HG02852 (cell line): Measurements from ENCODE around the gene RNF126.
"Not testable (repeated sequence)": the region's sequence is repeated elsewhere in the genome, so short reads cannot be mapped to it uniquely, and the experiment has no call there.

Experiments
- ATAC-seq: cut with Tn5 transposase; IDR thresholded peaks from one replicate; pipeline ENCODE4 v1.9.1; 2021; ENCODE audit warnings: mild to moderate bottlenecking, moderate library complexity; ENCODE audit not compliant: unreplicated experiment

The RNF126 gene

GRCh38 chr19:616062-616700 lies 46.8 kb downstream of the RNF126 start:
- ATAC-seq: no peak

DNA sequence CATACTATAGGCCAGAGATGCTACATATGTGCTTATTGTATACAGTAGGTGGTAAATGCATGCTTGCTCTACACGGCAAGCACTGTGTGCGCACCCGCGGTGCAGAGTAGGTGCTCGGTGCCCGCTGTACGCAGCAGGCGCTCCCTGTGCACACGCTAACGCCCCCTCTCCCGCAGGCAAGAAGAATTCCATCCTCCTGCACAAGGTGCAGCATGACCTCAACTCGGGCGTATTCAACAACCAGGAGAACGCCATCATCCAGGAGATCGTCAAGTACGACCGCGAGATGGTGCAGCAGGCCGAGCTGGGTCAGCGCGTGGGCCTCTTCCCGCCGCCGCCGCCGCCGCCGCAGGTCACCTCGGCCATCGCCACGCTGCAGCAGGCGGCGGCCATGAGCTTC lies 47.4 kb downstream of the RNF126 start:
- ATAC-seq: no peak

DNA sequence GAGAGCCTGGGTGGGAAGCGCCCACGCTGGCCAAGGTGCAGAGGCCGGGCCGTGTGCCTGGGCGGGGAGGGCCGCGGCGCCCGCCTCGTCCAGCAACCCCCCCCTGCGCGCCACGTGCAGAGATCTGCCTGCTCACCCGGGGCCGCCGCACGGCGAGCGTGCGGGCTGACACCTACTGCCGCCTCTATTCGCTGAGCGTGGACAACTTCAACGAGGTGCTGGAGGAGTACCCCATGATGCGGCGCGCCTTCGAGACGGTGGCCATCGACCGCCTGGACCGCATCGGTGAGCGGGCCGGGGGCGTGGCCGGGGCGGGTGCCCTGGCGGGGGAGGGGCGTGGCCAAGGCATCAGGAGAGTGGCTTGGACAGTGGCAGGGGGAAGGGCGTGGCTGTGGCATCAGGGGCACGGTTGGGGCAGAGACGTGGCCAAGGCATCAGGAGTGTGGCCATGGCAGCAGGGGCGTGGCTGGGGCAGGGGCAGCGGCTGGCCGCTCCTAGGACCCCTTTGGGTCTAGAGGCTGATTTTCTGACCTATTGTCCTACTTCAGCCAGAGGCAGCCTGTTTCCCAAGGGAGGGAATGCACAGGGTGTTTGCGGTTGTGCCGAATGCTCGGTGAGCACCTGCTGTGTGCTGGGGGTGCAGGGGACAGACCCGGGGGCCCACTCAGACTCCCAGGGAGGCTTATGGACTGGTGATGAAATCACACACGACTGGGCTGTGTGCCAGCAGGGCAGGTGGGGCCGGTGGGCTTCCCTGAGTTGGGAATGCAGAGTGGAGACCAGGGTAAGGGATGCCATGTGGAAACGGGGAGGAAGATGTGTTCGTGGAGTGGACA lies 49.1 kb downstream of the RNF126 start:
- no peak for ATAC-seq

DNA sequence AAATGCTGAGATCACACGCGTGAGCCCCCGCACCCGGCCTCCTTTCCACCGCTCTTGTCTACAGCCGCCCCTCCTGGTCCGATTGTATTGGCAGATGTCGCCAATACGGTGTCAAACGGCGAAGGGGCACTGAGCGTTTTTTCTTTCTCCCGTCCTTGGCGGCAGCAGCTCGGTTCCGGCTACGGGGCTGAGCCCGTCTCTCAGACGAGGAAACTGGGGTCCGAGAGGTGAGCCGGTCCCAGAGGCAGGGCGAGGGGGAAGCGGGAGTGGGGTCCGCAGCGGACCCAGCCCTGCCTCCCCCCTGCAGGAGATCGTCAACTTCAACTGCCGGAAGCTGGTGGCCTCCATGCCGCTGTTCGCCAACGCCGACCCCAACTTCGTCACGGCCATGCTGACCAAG lies 50.1 kb downstream of the RNF126 start:
- ATAC-seq: no peak

DNA sequence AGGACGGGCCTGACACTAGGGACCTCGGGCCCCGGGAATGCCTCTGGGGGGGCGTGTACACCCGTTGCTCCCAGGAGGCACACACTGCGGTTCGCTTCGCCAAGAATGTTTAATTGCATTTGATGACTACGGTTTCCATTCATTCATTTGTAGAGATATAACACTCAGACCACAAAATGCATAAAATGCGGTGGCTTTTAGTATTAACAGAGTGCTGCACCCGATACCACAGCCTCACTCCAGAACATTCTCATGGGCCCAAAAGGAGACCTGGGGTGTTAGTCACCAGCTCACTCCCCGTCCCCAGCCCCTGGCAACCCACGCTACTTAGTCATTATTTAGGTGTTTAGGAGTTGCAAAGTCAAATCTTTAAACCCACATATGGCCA lies 51.5 kb downstream of the RNF126 start:
- ATAC-seq: no peak

GRCh38 chr19:610801-611480 lies 52.1 kb downstream of the RNF126 start:
- no peak for ATAC-seq

- no peak for ATAC-seq
These were observed 52.8 kb downstream of the RNF126 start for GRCh38 chr19:610071-610800.

- ATAC-seq: no peak
These were observed 54.0 kb downstream of the RNF126 start for GRCh38 chr19:609004-609346.

- ATAC-seq: no peak
These were observed 54.6 kb downstream of the RNF126 start for GRCh38 chr19:608155-609003.

DNA sequence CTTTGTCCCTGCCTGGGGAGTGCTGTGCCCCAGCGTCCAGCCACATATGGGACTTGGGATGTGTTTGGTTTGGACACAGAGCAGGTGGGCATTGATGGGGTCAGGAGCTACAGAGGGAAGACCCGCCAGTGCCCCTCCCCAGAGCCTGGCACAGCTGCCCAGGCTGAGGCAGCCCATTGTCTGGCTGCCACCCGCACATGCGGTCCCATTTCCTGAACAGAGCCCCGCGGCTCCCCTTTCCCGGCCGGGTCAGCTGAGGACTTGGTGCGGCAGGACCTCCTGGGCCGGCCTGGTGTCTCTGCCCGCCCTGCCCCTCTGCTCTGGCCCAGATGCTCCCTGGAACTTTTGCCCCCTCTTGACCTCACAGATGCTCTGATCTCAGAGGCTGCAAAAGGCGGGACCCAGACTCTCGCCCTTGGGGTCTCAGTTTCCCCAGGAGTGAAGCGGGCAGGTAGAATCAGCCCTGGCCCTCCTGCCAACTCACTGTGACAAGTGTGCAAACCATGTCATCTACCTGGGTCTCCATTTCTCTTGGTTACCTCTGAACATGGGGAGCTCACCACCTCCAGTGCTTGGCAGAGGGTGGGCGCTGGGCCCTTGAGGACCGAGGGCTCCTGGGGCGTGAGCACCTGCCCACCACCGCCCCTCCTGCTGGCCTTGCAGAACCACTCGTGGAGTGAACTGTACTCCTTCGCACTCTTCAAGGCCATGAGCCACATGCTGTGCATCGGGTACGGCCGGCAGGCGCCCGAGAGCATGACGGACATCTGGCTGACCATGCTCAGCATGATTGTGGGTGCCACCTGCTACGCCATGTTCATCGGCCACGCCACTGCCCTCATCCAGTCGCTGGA lies 55.5 kb downstream of the RNF126 start:
- no peak for ATAC-seq

DNA sequence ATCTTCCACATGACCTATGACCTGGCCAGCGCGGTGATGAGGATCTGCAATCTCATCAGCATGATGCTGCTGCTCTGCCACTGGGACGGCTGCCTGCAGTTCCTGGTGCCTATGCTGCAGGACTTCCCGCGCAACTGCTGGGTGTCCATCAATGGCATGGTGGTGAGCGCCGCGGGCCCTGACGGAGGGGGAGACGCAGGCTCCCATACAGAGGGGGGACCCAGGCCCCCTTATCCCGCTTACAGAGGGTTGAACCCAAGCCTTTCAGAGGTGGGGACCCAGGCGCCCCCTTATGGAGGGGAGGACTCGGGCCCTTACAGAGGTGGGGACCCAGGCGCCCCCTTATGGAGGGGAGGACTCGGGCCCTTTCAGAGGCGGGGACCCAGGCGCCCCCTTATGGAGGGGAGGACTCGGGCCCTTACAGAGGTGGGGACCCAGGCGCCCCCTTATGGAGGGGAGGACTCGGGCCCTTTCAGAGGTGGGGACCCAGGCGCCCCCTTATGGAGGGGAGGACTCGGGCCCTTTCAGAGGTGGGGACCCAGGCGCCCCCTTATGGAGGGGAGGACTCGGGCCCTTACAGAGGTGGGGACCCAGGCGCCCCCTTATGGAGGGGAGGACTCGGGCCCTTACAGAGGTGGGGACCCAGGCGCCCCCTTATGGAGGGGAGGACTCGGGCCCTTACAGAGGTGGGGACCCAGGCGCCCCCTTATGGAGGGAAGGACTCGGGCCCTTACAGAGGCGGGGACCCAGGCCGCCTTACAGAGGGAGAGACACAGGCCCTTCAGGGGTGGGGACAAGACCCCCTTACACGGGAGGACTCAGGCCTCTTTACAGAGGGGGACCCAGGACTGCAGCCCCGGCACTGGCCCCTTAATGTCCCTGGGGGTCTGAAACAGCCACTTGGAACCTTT lies 57.7 kb downstream of the RNF126 start:
- not testable (repeated sequence) for ATAC-seq

GRCh38 chr19:604355-604754 lies 58.7 kb downstream of the RNF126 start:
- no peak for ATAC-seq

DNA sequence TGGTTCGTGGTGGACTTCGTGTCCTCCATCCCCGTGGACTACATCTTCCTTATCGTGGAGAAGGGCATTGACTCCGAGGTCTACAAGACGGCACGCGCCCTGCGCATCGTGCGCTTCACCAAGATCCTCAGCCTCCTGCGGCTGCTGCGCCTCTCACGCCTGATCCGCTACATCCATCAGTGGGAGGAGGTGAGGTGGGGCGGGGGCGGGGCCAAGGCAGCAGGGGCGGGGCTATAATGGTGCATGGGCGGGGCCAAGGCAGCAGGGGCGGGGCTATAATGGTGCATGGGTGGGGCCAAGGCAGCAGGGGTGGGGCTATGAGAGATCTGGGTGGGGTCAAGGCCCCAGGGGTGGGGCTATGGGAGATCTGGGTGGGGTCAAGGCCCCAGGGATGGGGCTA lies 59.2 kb downstream of the RNF126 start:
- ATAC-seq: not testable (repeated sequence)

DNA sequence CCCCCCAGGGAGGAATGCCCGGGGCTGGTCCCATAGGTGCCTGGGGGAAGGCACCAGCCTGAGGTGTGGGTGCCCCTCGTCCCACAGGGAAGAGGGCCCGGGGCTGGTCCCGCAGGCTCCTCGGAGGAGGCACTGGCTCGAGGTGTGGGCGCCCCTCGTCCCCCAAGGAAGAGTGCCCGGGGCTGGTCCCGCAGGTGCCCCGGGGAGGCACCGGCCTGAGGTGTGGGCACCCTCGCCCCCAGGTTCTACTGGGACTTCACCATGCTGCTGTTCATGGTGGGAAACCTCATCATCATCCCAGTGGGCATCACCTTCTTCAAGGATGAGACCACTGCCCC lies 59.7 kb downstream of the RNF126 start:
- not testable (repeated sequence) for ATAC-seq

- ATAC-seq: no peak
These were observed 60.4 kb downstream of the RNF126 start for GRCh38 chr19:602391-603301.

GRCh38 chr19:601790-602189 lies 61.2 kb downstream of the RNF126 start:
- ATAC-seq: no peak

- no peak for ATAC-seq
These were observed 61.7 kb downstream of the RNF126 start for GRCh38 chr19:601310-601709.
